PC-9 (cell line): ENCODE data around the gene NPB. TPM values are rescaled to one million over a fixed set of nuclear protein-coding genes. Genes with fewer than 3 reads are reported as not detected.

Experiments
- BruUV-seq: library from RNA; stranded (reverse); fragments of 400-500 nt; replicated peaks from 2 replicates; lab custom pipeline; 2021; lab: Mats Ljungman, UMichigan
- CTCF ChIA-PET: fragments of 300-600 bp; sonication (Branson Sonifier 250); formaldehyde crosslinking; loops from one replicate; lab custom pipeline; 2022; ENCODE audit warnings: antibody characterized with exemption; lab: Charles Lee
- POLR2A ChIA-PET: fragments of 300-600 bp; sonication (Branson Sonifier 250); formaldehyde crosslinking; loops from one replicate; lab custom pipeline; 2022; ENCODE audit warnings: antibody characterized with exemption; ENCODE audit not compliant: unreplicated experiment; lab: Charles Lee
- DNase-seq, 2 experiments: peaks; one replicate each; pipeline versions ENCODE4 v3.0.0 to v3.0.0-alpha.2; 2015 to 2022; ENCODE audit warnings: mixed read lengths in 1 of 2
- H2AFZ ChIP-seq: fragments of 200-600 bp; sonication (generic); 2 replicates; pipeline ENCODE4 v1.8.1; 2017; ENCODE audit warnings: antibody characterized with exemption
- H3F3A ChIP-seq: fragments of 200-600 bp; sonication (generic); 2 replicates; pipeline ENCODE4 v1.8.1; 2017; ENCODE audit warnings: antibody characterized with exemption, mild to moderate bottlenecking, low read depth; ENCODE audit not compliant: insufficient read depth
- H3K27ac ChIP-seq: fragments of 200-600 bp; sonication (generic); 2 replicates; pipeline ENCODE4 v1.6.1; 2016; ENCODE audit warnings: mixed run types
- H3K27me3 ChIP-seq: fragments of 200-600 bp; sonication (generic); 2 replicates; pipeline ENCODE4 v1.6.1; 2016; ENCODE audit warnings: low read depth, mixed run types; ENCODE audit not compliant: insufficient read depth
- H3K36me3 ChIP-seq: fragments of 200-600 bp; sonication (generic); 2 replicates; pipeline ENCODE4 v1.6.1; 2016; ENCODE audit warnings: low read depth, mixed run types
- H3K4me1 ChIP-seq: fragments of 200-600 bp; sonication (generic); replicated peaks from 2 replicates; pipeline ENCODE4 v1.6.1; 2016; ENCODE audit warnings: mixed run types; ENCODE audit not compliant: insufficient read depth
- H3K4me2 ChIP-seq: fragments of 200-600 bp; sonication (generic); 2 replicates; pipeline ENCODE4 v1.6.1; 2017; ENCODE audit warnings: mixed run types
- H3K4me3 ChIP-seq: fragments of 200-600 bp; sonication (generic); 2 replicates; pipeline ENCODE4 v1.6.1; 2016; ENCODE audit warnings: mixed run types
- H3K79me2 ChIP-seq: fragments of 200-600 bp; sonication (generic); 2 replicates; pipeline ENCODE4 v1.6.1; 2017; ENCODE audit warnings: low read depth, mixed run types
- H3K9me2 ChIP-seq: fragments of 200-600 bp; sonication (generic); 2 replicates; pipeline ENCODE4 v1.8.1; 2017; ENCODE audit warnings: mild to moderate bottlenecking; ENCODE audit not compliant: insufficient read depth
- H3K9me3 ChIP-seq: fragments of 200-600 bp; sonication (generic); 2 replicates; pipeline ENCODE4 v1.8.1; 2016; ENCODE audit warnings: low read depth; ENCODE audit not compliant: insufficient read depth
- H4K20me1 ChIP-seq: fragments of 200-600 bp; sonication (generic); 2 replicates; pipeline ENCODE4 v1.8.1; 2017; ENCODE audit not compliant: insufficient read depth
- CTCF ChIP-seq: fragments of 200-600 bp; sonication (generic); conservative IDR thresholded peaks from 2 replicates; pipeline ENCODE4 v1.6.1; 2017; ENCODE audit warnings: mixed run types, antibody characterized with exemption, mild to moderate bottlenecking, moderate library complexity
- EZH2 ChIP-seq: fragments of 200-600 bp; sonication (generic); IDR thresholded peaks from 2 replicates; pipeline ENCODE4 v1.8.0; 2017; ENCODE audit warnings: antibody characterized with exemption, low read depth
- intact Hi-C: fragments of 100-400 bp; cut with micrococcal nuclease; formaldehyde crosslinking; loops from one replicate; pipeline ENCODE4 v1.10.0; 2022; ENCODE audit not compliant: unreplicated experiment
- total RNA-seq: library from RNA; stranded (reverse); gene quantifications from 2 replicates; pipeline ENCODE4 v1.2.3, GENCODE V29; 2021

Gene NPB
- total RNA-seq, 1 experiment from 2014 or later: 1.1 TPM

- Histone ChIP-seq H3K27me3 (no peaks in the 10 kb centered on the region), H3F3A (peaks cover 51% of the 10 kb centered on the region), H3K27ac (0 out of 2 replicates have a peak overlapping the region, but pooled peaks have one; percentile 6), H3K79me2 (peaks cover 71% of the 10 kb centered on the region), H3K4me2 (peak overlapping the region; percentile 64), H3K4me3 (no peak overlapping the region), H2AFZ (no peak overlapping the region), H3K9me2 (no peaks in the 10 kb centered on the region), H3K36me3 (no peaks in the 10 kb centered on the region), H3K9me3 (no peaks in the 10 kb centered on the region), H4K20me1 (peaks cover 12% of the 10 kb centered on the region; the same call in 1 of the 2 replicates), H3K4me1 (peaks cover 44% of the 10 kb centered on the region)
- CTCF ChIA-PET: no interaction called here
- intact Hi-C loops: loop anchor here (1.0 kb wide), 1 partner anchor 7 kb away; no protein-coding TSS in a partner anchor
- BruUV-seq: no TSS peak
- peak; percentile 53 to 61 for DNase-seq
- TF ChIP-seq CTCF (no peak), EZH2 (no peak)
- POLR2A ChIA-PET: no interaction called here
Measured at GRCh38 chr17:81918832-81919545, 17.0 kb downstream of the NPB start.

GRCh38 chr17:81920612-81921536 is 18.8 kb downstream of the NPB start:
- Histone ChIP-seq H3K9me2 (no peaks in the 10 kb centered on the region), H3F3A (peaks cover 49% of the 10 kb centered on the region), H3K79me2 (peaks cover 76% of the 10 kb centered on the region), H3K36me3 (no peaks in the 10 kb centered on the region), H4K20me1 (peaks cover 14% of the 10 kb centered on the region), H3K4me3 (no peak overlapping the region), H3K27ac (no peak overlapping the region), H2AFZ (no peak overlapping the region), H3K4me1 (peaks cover 61% of the 10 kb centered on the region), H3K9me3 (no peaks in the 10 kb centered on the region), H3K27me3 (no peaks in the 10 kb centered on the region), H3K4me2 (no peak overlapping the region)
- TF ChIP-seq CTCF (no peak), EZH2 (no peak)
- intact Hi-C loops: no loop called here
- CTCF ChIA-PET: no interaction called here
- POLR2A ChIA-PET: interaction anchor here (0.6 kb wide), 2 partner anchors 47 to 178 kb away, joined by 4 to 6 read pairs; no protein-coding TSS in a partner anchor
- no TSS peak for BruUV-seq
- DNase-seq: no peak

GRCh38 chr17:81921537-81921862 is 19.5 kb downstream of the NPB start:
- ChIA-PET CTCF (no interaction called here), POLR2A (no interaction called here)
- Histone ChIP-seq H3K36me3 (no peaks in the 10 kb centered on the region), H3F3A (peaks cover 47% of the 10 kb centered on the region), H3K27me3 (no peaks in the 10 kb centered on the region), H3K4me2 (no peak overlapping the region), H3K79me2 (peaks cover 78% of the 10 kb centered on the region), H3K4me1 (peaks cover 59% of the 10 kb centered on the region), H3K9me2 (no peaks in the 10 kb centered on the region), H3K27ac (no peak overlapping the region), H2AFZ (no peak overlapping the region), H3K9me3 (no peaks in the 10 kb centered on the region), H3K4me3 (no peak overlapping the region), H4K20me1 (peaks cover 17% of the 10 kb centered on the region)
- BruUV-seq: no TSS peak
- no peak for DNase-seq
- intact Hi-C loops: no loop called here
- TF ChIP-seq CTCF: no peak
- TF ChIP-seq EZH2: no peak
